ENCODE results near the gene ITGA6.

Gene ITGA6

GRCh38 chr2:172442072-172442895 is 14.9 kb downstream of the ITGA6 start:
- in situ Hi-C loops (cut with MboI; ENCODE audit: low pct_unique_long_range_greater_than_20kb, low sequenced_read_pairs, unreplicated experiment) = no loop called here
- DNase-seq (ENCODE audit: low spot score) = no peak
- TF ChIP-seq CTCF (IDR thresholded peaks at IDR 0.05; ENCODE audit: extremely low read depth, insufficient read depth, missing control alignments) = no peak

- no peak for TF ChIP-seq CTCF (IDR thresholded peaks at IDR 0.05; ENCODE audit: extremely low read depth, insufficient read depth, missing control alignments)
- no peak for DNase-seq (ENCODE audit: low spot score)
- in situ Hi-C loops (cut with MboI; ENCODE audit: low pct_unique_long_range_greater_than_20kb, low sequenced_read_pairs, unreplicated experiment) = no loop called here
Measured at GRCh38 chr2:172445851-172446250, 18.5 kb downstream of the ITGA6 start.

GRCh38 chr2:172446474-172447063 is 19.2 kb downstream of the ITGA6 start:
- TF ChIP-seq CTCF (IDR thresholded peaks at IDR 0.05; ENCODE audit: extremely low read depth, insufficient read depth, missing control alignments) = no peak
- no peak for DNase-seq (ENCODE audit: low spot score)
- in situ Hi-C loops (cut with MboI; ENCODE audit: low pct_unique_long_range_greater_than_20kb, low sequenced_read_pairs, unreplicated experiment) = no loop called here

- DNase-seq (ENCODE audit: low spot score) = no peak
- in situ Hi-C loops (cut with MboI; ENCODE audit: low pct_unique_long_range_greater_than_20kb, low sequenced_read_pairs, unreplicated experiment) = no loop called here
- TF ChIP-seq CTCF (IDR thresholded peaks at IDR 0.05; ENCODE audit: extremely low read depth, insufficient read depth, missing control alignments) = no peak
Measured at GRCh38 chr2:172447811-172448493, 20.6 kb downstream of the ITGA6 start.

GRCh38 chr2:172448544-172449267 is 21.3 kb downstream of the ITGA6 start:
- DNase-seq (ENCODE audit: low spot score) = no peak
- in situ Hi-C loops (cut with MboI; ENCODE audit: low pct_unique_long_range_greater_than_20kb, low sequenced_read_pairs, unreplicated experiment) = no loop called here
- no peak for TF ChIP-seq CTCF (IDR thresholded peaks at IDR 0.05; ENCODE audit: extremely low read depth, insufficient read depth, missing control alignments)

GRCh38 chr2:172449911-172450550 is 22.6 kb downstream of the ITGA6 start:
- in situ Hi-C loops (cut with MboI; ENCODE audit: low pct_unique_long_range_greater_than_20kb, low sequenced_read_pairs, unreplicated experiment) = loop anchor here (25.0 kb wide), 3 partner anchors 288 to 863 kb away; no protein-coding TSS in a partner anchor
- no peak for TF ChIP-seq CTCF (IDR thresholded peaks at IDR 0.05; ENCODE audit: extremely low read depth, insufficient read depth, missing control alignments)
- DNase-seq (ENCODE audit: low spot score) = no peak
